ENCODE results near the gene NMNAT3.
"Not testable (repeated sequence)": the region's sequence is repeated elsewhere in the genome, so short reads cannot be mapped to it uniquely, and the experiment has no call there.

Gene NMNAT3

DNA sequence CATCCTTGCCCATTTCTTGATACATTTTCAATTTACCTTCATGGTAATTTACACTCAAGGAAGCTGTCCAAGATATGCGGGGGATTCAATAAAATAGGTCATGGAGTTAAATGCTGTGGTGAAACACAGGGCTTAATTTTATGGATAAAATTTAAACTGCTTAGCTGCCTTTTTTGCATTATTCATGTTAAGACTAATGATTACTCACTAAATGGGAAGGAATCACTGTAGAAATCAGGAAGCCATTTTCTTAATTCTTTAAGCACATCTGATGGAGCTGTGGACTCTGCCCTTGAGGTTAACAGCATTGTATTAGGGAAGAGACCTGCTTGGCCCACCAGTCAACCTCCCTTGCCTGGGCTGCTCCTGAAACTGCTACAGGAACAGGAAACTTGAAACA lies 75.8 kb downstream of the NMNAT3 start:
- Histone ChIP-seq H3K9ac (no peak overlapping the region), H4K20me1 (ENCODE audit: insufficient read depth) (no peaks in the 10 kb centered on the region), H2AFZ (ENCODE audit: low read depth) (no peak overlapping the region), H3K4me1 (ENCODE audit: low read depth, poor library complexity, severe bottlenecking) (no peaks in the 10 kb centered on the region), H3K27me3 (ENCODE audit: insufficient read depth, low read depth) (no peaks in the 10 kb centered on the region), H3K4me2 (no peak overlapping the region), H3K27ac (no peak overlapping the region), H3K4me3 (IDR thresholded peaks at IDR 0.05; ENCODE audit: insufficient read depth, low read depth, low read length) (no peak overlapping the region), H3K79me2 (ENCODE audit: insufficient read depth, low read depth) (no peaks in the 10 kb centered on the region), H3K36me3 (ENCODE audit: insufficient read depth) (no peaks in the 10 kb centered on the region)
- TF ChIP-seq, protein P1, sequence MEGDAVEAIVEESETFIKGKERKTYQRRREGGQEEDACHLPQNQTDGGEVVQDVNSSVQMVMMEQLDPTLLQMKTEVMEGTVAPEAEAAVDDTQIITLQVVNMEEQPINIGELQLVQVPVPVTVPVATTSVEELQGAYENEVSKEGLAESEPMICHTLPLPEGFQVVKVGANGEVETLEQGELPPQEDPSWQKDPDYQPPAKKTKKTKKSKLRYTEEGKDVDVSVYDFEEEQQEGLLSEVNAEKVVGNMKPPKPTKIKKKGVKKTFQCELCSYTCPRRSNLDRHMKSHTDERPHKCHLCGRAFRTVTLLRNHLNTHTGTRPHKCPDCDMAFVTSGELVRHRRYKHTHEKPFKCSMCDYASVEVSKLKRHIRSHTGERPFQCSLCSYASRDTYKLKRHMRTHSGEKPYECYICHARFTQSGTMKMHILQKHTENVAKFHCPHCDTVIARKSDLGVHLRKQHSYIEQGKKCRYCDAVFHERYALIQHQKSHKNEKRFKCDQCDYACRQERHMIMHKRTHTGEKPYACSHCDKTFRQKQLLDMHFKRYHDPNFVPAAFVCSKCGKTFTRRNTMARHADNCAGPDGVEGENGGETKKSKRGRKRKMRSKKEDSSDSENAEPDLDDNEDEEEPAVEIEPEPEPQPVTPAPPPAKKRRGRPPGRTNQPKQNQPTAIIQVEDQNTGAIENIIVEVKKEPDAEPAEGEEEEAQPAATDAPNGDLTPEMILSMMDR (conservative IDR thresholded peaks at IDR 0.05; ENCODE audit: low read depth, low read length) = no peak

DNA sequence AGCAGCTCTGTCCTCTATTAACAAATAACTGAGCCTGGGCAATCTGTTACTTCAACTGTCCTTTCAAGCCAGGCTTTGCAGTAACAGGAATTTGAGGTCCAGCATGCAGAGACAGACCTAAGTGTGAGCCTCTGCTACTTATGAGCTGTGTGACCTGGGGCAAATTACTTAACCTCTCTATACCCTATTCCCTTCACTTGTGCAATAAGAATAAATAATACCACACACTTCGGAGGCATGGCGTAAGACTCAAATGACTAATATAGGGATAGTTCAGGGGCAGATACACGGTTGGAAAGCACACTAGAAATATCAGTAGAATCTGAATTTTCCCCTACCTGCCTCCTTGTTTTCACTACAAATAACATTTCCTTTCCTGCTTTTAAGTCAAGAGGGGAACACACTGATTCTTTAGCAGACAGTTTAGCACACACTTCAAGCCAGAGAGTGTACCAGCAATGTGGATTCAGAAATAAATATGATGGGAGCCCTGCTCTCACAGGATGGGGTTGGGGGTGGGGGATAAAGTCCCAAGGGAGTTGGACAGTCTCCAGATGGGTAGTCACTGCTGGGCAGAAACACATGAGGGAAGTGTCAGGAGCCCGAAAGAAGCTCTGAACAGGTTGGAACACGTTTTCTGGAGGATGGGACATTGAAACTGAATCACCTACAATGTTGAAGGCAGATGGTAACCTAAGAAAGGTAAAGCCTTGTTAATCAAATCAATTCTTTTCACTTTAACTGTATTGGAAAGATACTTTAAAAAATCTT lies 76.4 kb downstream of the NMNAT3 start:
- no peaks in the 10 kb centered on the region for H3K36me3 ChIP-seq (ENCODE audit: insufficient read depth)

DNA sequence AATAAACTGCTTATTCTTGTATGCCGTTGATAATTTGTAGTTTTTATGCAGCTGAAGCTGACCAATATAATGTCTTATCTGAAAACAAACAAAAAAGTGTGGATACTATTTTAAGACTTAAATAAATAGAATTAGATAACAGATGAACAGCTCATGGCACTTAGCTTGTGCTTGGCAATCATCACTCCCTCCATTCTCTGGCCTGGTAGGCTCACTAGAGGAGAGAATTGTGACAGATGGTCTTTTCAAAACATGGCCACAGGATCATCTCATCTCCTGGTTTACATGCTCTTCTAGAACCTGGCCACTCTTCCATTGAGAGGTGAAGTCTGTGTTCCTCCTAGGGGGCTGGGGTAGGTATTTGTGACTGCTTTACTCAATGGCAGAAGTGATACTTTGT lies 79.8 kb downstream of the NMNAT3 start:
- Histone ChIP-seq H3K79me2 (ENCODE audit: insufficient read depth, low read depth) (no peaks in the 10 kb centered on the region), H2AFZ (ENCODE audit: low read depth) (no peak overlapping the region), H3K36me3 (ENCODE audit: insufficient read depth) (no peaks in the 10 kb centered on the region), H4K20me1 (ENCODE audit: insufficient read depth) (no peaks in the 10 kb centered on the region), H3K4me1 (ENCODE audit: low read depth, poor library complexity, severe bottlenecking) (no peaks in the 10 kb centered on the region), H3K4me2 (no peak overlapping the region), H3K4me3 (IDR thresholded peaks at IDR 0.05; ENCODE audit: insufficient read depth, low read depth, low read length) (no peak overlapping the region), H3K27me3 (ENCODE audit: insufficient read depth, low read depth) (no peaks in the 10 kb centered on the region), H3K27ac (no peak overlapping the region), H3K9ac (no peak overlapping the region)
- TF ChIP-seq, protein P1 (conservative IDR thresholded peaks at IDR 0.05; ENCODE audit: low read depth, low read length) = no peak

More for the DNA sequence above, 76.4 kb downstream of the NMNAT3 start:
- Histone ChIP-seq H3K9ac (no peak overlapping the region), H2AFZ (ENCODE audit: low read depth) (no peak overlapping the region), H3K27me3 (ENCODE audit: insufficient read depth, low read depth) (no peaks in the 10 kb centered on the region), H4K20me1 (ENCODE audit: insufficient read depth) (no peaks in the 10 kb centered on the region), H3K4me3 (IDR thresholded peaks at IDR 0.05; ENCODE audit: insufficient read depth, low read depth, low read length) (no peak overlapping the region), H3K79me2 (ENCODE audit: insufficient read depth, low read depth) (no peaks in the 10 kb centered on the region), H3K4me2 (no peak overlapping the region), H3K27ac (no peak overlapping the region), H3K4me1 (ENCODE audit: low read depth, poor library complexity, severe bottlenecking) (no peaks in the 10 kb centered on the region)
- TF ChIP-seq, protein P1 (conservative IDR thresholded peaks at IDR 0.05; ENCODE audit: low read depth, low read length) = no peak

DNA sequence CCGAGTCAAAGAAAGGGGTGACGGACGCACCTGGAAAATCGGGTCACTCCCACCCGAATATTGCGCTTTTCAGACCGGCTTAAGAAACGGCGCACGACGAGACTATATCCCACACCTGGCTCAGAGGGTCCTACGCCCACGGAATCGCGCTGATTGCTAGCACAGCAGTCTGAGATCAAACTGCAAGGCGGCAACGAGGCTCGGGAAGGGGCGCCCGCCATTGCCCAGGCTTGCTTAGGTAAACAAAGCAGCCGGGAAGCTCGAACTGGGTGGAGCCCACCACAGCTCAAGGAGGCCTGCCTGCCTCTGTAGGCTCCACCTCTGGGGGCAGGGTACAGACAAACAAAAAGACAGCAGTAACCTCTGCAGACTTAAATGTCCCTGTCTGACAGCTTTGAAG lies 86.6 kb downstream of the NMNAT3 start:
- H3K4me1 ChIP-seq (ENCODE audit: low read depth, poor library complexity, severe bottlenecking) = peaks cover 10% of the 10 kb centered on the region
- not testable (repeated sequence) for H3K36me3 ChIP-seq (ENCODE audit: insufficient read depth); H3K4me3 ChIP-seq (IDR thresholded peaks at IDR 0.05; ENCODE audit: insufficient read depth, low read depth, low read length); H2AFZ ChIP-seq (ENCODE audit: low read depth); H3K27me3 ChIP-seq (ENCODE audit: insufficient read depth, low read depth); H3K4me2 ChIP-seq; H3K27ac ChIP-seq; H3K79me2 ChIP-seq (ENCODE audit: insufficient read depth, low read depth); H3K9ac ChIP-seq; H4K20me1 ChIP-seq (ENCODE audit: insufficient read depth)

DNA sequence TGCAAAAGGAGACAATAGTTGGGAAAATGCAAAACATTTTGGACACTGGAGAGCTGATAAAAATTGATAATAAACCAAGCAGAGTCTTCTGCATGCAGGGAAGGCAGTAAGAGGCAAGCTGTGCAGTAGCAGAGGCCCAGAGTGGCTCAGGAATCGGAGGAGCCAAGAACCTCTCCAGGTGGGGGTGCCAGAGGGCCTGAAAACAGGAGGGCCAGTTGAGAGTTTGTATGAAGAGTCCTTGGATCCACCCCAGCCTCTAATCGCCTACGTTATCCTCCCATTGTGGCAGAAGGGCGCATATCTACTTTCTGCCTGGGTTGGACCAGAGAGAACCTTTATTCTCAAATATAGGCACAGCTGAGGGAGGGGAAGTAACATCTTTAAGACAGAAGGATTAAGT lies 89.3 kb downstream of the NMNAT3 start:
- H3K9ac ChIP-seq = no peak overlapping the region
- H3K4me1 ChIP-seq (ENCODE audit: low read depth, poor library complexity, severe bottlenecking) = peaks cover 21% of the 10 kb centered on the region
- H3K4me3 ChIP-seq (IDR thresholded peaks at IDR 0.05; ENCODE audit: insufficient read depth, low read depth, low read length) = no peak overlapping the region
- no peak overlapping the region for H2AFZ ChIP-seq (ENCODE audit: low read depth)
- H4K20me1 ChIP-seq (ENCODE audit: insufficient read depth) = no peaks in the 10 kb centered on the region
- no peak overlapping the region for H3K27ac ChIP-seq
- H3K36me3 ChIP-seq (ENCODE audit: insufficient read depth) = no peaks in the 10 kb centered on the region
- TF ChIP-seq, protein P1 (conservative IDR thresholded peaks at IDR 0.05; ENCODE audit: low read depth, low read length) = no peak
- no peak overlapping the region for H3K4me2 ChIP-seq
- H3K27me3 ChIP-seq (ENCODE audit: insufficient read depth, low read depth) = no peaks in the 10 kb centered on the region
- H3K79me2 ChIP-seq (ENCODE audit: insufficient read depth, low read depth) = no peaks in the 10 kb centered on the region
